Endothelial cell of hepatic sinusoid (primary cell): ENCODE data around the gene PHF24.
"Not testable (repeated sequence)": the region's sequence is repeated elsewhere in the genome, so short reads cannot be mapped to it uniquely, and the experiment has no call there.

Source experiments
- in situ Hi-C: cut with HindIII; loops from 2 replicates; pipeline ENCODE4 v1.10.0; 2017; ENCODE audit warnings: low sequenced_read_pairs

The PHF24 gene

GRCh38 chr9:34996181-34996904 is 38.3 kb downstream of the PHF24 start:
- in situ Hi-C loops = no loop called here

GRCh38 chr9:34996905-34997279 is 38.8 kb downstream of the PHF24 start:
- in situ Hi-C loops = no loop called here

- in situ Hi-C loops = no loop called here
These were observed 39.3 kb downstream of the PHF24 start for GRCh38 chr9:34997379-34997781.

- in situ Hi-C loops = no loop called here
These were observed 40.2 kb downstream of the PHF24 start for GRCh38 chr9:34998266-34998665.

- in situ Hi-C loops = no loop called here
These were observed 41.5 kb downstream of the PHF24 start for GRCh38 chr9:34999576-34999975.

GRCh38 chr9:35000535-35001284 is 42.6 kb downstream of the PHF24 start:
- in situ Hi-C loops = loop anchor here (5.0 kb wide), 1 partner anchor 42 kb away; a partner anchor contains a TSS

GRCh38 chr9:35001285-35001677 is 43.2 kb downstream of the PHF24 start:
- in situ Hi-C loops = loop anchor here (5.0 kb wide), 1 partner anchor 41 kb away; a partner anchor contains a TSS

- in situ Hi-C loops = loop anchor here (5.0 kb wide), 1 partner anchor 40 kb away; a partner anchor contains a TSS
These were observed 43.9 kb downstream of the PHF24 start for GRCh38 chr9:35001803-35002502.

- in situ Hi-C loops = loop anchor here (5.0 kb wide), 1 partner anchor 40 kb away; a partner anchor contains a TSS
These were observed 44.5 kb downstream of the PHF24 start for GRCh38 chr9:35002623-35003022.

GRCh38 chr9:35004299-35004698 is 46.2 kb downstream of the PHF24 start:
- in situ Hi-C loops = loop anchor here (5.0 kb wide), 1 partner anchor 38 kb away; a partner anchor contains a TSS

GRCh38 chr9:35010351-35010958 is 52.4 kb downstream of the PHF24 start:
- in situ Hi-C loops = no loop called here

- in situ Hi-C loops = no loop called here
These were observed 56.4 kb downstream of the PHF24 start for GRCh38 chr9:35014517-35014916.

- in situ Hi-C loops = not testable (repeated sequence)
These were observed 65.4 kb downstream of the PHF24 start for GRCh38 chr9:35023443-35023842.

- in situ Hi-C loops = no loop called here
These were observed 68.6 kb downstream of the PHF24 start for GRCh38 chr9:35026671-35027070.

GRCh38 chr9:35027374-35027773 is 69.3 kb downstream of the PHF24 start:
- in situ Hi-C loops = no loop called here

- in situ Hi-C loops = no loop called here
These were observed 69.8 kb downstream of the PHF24 start for GRCh38 chr9:35027860-35028259.

- in situ Hi-C loops = no loop called here
These were observed 70.3 kb downstream of the PHF24 start for GRCh38 chr9:35028341-35028740.

- in situ Hi-C loops = no loop called here
These were observed 71.2 kb downstream of the PHF24 start for GRCh38 chr9:35029241-35029640.

- in situ Hi-C loops = no loop called here
These were observed 71.8 kb downstream of the PHF24 start for GRCh38 chr9:35029852-35030251.
